NCI-H1694 (cell line): ENCODE measurements around the gene NOD2.

Experiments
- DNase-seq: peaks from one replicate; lab custom pipeline; 2025; lab: John Stamatoyannopoulos, UW

Gene NOD2

DNA sequence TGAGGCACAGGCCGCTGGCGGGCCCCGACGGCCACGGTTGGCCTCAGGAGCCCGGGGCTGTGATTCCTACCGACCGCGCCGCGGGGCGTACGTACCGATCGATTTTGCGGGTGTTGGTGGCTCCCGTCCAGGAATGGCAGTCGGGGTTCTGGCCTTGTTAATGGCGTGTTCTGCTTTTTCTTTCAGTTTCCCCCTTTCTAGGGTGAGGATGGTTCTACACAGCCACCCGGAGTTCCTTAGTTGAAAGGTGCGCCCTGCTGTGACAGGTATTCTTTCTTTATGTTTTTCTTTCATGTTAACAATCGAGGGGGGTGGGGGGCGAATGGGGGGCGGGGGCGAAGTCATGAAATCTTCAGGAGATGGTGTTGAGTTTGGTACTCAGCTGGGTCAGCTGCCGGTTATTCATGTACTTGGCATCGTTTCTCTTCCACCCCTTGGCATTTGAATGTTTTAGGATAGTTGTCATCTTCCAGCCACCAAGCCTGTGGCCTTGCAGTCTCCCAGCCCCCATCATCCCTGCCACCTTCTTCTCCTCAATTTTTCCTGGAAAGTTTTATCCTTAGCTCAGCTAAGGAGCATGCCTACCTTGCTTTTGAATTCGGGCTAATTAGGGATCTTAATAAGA lies 49.3 kb downstream of the NOD2 start:
- no peak for DNase-seq

DNA sequence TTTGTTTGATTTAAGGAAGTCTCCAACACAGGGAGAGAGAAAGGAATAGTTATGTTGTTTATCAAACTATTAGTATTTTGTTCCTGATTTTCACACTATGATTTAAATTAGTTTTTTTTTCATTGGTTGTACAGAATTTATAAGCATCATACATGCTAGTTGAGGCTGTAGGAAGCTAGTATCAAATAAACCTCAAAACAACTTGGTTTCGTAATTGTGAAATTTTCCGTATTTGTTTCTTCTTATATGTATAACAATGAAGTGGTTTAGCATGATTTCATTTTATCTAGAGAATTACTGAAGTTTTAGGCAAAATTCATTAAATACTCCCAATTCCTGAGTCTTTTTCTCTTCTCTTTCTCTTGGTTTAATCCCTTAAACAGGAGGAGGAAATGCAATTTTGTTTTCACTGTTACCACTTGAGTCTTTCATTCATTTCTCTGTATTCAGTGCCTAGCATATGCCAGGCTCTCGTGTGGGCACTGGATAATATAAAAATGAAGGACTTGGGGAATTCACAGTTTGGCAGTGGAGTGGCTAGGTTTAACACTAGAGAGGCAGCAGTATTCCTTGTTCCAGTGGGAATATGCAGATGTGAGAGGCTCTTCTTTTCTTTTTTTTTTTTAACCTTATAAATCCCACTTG lies 50.3 kb downstream of the NOD2 start:
- no peak for DNase-seq

DNA sequence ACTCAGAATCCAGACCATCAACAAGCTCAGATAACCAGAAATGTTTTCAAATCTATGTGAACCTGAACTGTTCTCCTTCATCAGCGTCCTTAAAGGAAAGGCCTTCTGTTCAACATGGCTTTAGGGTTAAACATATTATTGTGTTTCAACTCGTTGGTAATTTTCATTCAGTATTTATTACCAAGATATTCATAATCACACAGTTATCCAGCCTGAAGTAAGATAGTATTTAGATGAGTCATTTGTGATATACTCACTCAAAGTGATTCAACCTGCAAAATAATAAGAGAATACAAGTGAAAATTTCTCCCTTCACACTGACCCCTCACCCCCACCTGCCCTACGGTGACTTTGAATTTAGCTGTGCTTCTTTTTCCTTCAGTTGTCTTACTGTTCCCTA lies 51.5 kb downstream of the NOD2 start:
- no peak for DNase-seq

DNA sequence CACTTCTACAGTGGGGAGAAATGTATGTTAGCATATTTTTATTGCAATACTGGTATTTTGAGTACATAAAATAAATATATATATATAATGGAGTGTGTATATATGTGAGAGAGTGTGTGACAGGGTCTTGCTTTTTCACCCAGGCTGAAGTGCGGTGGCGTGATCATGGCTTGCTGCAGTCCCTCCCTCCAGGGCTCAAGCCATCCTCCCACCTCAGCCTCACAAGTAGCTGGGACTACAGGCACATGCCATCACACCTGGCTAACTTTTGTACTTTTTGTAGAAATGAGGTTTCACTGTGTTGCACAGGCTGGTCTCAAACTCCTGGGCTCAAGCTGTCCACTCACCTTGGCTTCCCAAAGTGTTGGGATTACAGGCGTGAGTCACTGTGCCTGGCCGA lies 52.5 kb downstream of the NOD2 start:
- DNase-seq = no peak

DNA sequence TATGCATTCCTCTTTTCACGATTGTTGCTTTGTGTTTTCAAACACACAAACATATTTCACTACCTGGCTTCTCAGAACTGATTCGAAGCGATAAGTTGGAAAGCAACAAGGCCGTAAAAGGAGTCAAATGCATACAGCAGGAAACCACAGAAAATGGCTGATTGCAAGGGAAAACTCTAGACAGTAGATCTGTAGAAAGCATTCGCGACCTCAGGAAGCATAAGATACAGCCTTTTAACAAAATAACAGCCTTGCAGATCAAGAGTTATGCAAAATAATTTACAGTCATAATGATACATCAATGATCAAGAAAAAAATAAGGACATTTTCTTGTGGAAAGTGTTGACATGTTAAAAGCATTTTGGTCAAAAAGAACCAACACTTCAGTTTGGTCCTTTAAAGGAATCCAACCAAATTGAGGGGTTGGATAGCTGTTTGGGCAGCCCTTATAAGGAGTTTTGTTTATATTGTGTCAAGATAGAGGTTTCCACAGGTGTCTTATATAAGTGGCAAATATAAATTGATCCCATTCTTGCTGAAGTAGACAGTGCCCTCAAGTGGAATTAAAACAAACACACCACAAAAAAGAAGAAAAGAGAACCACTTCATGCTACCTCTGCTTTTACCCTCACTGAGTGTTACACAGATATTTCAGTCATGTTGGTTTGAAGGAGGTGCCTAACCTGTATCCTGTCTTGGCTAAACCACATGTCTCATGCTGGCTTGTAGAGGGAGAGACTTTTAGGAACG lies 54.0 kb downstream of the NOD2 start:
- no peak for DNase-seq

DNA sequence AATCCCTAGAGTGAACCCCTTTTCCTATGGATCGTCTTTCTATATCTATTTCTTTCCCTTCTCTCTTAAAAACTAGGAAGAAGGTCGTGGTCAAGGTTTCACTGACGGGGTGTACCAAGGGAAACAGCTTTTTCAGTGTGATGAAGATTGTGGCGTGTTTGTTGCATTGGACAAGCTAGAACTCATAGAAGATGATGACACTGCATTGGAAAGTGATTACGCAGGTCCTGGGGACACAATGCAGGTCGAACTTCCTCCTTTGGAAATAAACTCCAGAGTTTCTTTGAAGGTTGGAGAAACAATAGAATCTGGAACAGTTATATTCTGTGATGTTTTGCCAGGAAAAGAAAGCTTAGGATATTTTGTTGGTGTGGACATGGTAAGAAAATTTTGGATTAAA lies 58.1 kb downstream of the NOD2 start:
- no peak for DNase-seq

DNA sequence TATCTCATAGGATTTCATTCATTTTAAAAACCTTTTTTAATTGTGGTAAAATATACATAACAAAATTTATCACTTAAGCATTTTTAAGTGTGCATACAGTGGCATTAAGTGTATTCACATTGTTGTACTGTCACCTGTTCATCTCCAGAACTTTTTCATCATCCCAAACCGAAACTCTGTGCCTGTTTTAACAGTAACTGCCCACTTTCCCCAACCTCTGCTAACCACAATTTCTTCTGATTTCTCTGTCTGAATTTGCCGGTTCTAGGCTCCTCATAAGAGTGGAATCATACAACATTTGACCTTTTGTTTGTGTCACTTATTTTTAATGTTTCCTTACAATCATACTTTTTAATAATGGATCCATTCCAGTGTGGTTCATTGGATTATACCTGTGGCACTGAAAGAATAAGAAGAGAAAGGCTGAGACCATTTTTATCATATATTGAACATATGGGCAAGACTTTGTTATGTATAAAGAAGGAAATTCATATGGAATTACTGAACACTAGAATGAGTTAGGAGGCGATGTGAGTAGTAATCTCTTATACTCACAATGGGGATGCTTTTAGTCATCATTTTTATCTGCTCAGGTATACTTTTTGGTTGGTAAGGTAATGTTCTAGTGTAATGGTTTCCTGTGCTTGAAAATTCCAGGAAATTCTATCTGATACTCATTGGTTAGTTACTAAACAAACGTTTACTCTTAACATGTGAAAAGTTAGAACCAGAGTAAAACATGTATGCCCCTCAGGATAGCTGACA lies 59.2 kb downstream of the NOD2 start:
- DNase-seq = no peak

DNA sequence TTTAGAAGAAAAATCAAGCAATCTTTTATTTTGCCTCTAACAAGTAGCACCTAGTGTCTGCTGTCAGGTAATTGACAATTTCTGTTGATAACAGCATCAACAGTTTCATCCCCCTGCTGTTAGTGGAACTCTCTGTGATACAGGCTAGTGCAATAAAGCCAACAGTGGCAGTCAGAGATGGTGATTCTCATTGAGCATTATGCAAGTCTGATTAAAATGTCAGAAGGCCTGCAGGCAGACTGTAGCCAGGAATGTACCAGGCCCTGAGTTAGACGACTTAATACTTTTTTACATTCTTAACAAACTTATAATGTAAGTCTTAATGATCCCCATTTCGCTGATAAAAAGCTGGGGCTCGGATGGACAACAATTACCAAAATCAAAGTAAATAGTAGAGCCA lies 63.1 kb downstream of the NOD2 start:
- no peak for DNase-seq

DNA sequence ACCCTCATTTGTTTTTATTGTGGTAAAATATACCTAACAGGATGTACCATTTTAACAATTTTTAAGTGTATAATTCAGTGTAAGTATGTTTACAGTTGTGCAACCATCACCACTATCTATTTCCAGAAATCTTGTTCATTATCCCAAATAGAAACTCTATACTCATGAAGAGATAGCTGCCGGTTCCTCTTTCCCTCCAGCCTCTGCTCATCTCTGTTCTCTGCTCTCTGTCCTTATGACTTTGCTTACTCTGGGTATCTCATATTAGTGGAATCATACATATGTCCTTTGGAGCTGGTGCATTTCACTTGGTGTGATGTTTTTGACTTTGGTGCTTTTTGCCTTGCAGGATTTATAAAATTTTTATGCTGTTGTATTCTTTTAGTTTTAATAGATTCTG lies 67.9 kb downstream of the NOD2 start:
- no peak for DNase-seq

DNA sequence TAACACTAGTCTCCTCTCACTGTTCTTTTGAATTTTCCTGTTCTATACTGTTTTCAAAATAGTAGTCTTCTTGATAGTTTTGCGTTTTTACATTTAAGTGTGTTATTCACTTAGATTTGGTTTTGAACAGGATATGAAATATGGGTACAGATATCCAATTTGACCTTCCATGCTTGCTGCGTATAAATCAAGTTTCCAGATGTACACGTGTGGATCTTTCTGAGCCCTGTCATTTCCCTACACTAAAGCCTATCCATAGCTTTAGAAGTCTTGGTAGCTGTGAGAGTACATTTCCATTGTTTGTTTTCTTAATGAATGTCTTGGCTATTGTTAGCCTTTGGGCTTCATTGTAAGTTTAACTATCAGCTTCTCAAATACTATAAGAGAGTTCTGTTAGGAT lies 68.8 kb downstream of the NOD2 start:
- DNase-seq = no peak

DNA sequence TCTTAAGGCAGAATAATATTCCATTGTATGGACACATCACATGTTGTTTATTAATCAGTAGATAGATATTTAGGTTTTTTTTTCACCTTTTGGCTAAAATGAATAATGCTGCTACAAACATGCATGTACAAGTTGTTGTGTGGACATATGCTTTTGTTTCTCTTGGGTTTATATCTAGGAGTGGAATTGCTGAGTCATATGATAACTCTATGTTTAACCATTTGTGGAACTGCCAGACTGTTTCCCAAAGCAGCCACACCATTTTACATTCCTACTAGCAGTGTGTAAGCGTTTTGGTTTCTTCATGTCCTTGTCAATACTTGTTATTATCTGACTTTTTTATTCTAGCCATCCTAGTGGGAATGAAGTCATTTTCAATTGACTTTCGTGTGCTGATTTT lies 69.8 kb downstream of the NOD2 start:
- DNase-seq = no peak

DNA sequence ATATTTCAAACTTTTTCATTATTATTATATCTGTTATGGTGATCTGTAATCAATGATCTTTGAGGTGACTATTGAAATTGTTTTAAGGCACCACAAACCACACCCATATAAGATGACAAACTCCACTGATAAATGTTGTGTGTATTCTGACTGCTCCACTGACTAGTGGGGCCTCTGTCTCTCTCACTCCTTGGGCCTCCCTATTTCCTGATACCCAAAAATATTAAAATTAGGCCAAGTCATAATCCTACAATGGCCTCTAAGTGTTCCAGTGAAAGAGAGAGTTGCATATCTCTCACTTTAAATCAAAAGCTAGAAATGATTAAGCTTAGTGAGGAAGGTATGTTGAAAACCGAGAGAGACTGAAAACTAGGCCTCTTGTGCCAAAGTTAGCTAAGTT lies 71.9 kb downstream of the NOD2 start:
- DNase-seq = no peak

DNA sequence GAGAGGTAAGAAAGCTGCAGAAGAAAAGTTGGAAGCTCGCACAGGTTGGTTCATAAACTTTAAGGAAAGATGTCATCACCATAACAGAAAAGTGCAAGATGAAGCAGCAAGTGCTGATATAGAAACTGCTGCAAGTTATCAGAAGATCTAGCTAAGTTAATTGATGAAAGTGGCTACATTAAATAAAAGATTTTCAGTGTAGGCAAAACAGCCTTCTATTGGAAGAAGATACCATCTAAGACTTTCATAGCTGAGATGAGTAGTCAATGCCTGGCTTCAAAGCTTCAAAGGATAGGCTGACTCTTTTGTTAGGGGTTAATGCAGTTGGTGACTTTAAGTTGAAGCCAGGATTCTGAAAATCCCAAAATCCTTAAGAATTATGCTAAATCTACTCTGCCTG lies 72.5 kb downstream of the NOD2 start:
- no peak for DNase-seq

DNA sequence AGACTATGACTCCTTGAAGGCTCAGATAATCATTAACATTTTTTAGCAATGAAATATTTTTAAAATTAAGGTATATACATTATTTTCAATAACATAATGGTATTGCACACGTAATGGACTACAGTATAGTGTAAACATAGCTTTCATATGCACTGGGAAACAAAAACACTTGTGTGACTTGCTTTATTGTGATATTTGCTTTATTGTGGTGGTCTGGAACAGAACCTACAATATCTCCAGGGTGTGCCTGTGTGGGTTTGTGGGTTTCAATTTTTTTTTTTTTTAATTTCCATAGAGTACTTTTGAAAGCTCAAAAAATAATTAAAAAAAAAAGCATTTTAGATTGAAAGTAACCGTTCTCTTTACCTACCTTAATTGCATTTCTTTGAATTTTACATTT lies 73.8 kb downstream of the NOD2 start:
- DNase-seq = no peak

DNA sequence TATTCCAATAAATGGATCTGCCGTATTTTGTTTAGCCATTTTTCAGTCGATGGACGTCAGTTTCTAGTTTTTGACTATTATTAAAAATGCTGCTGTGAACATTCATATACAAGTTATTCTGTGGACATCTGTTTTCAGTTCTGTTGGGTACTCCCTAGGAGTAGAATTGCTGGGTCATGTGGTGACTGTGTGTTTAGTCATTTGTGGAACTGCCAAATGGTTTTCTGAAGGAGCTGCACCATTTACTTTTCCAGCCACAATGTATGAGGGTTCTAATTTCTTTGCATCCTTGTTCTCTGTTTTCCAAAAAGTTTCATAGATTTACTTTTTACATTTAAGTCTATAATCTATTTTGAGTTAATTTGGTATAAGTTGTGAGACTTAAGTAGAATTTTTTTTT lies 78.0 kb downstream of the NOD2 start:
- no peak for DNase-seq

DNA sequence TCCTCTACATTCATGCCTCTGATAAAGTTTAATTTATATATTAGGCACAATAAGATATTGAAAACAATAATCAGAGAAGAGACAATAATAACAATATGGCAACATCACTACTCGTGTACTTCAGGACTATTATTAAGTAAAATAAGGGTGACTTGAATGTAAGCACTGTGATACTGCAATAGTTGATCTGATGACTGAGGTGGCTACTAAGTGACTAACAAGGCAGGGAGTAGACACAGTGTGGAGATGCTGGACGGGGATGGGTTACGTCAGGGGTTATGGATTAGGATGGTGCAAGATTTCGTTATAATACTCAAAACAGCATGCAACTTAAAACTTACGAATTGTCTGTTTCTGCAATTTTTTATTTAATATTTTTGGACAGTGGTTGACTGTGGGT lies 81.0 kb downstream of the NOD2 start:
- no peak for DNase-seq

DNA sequence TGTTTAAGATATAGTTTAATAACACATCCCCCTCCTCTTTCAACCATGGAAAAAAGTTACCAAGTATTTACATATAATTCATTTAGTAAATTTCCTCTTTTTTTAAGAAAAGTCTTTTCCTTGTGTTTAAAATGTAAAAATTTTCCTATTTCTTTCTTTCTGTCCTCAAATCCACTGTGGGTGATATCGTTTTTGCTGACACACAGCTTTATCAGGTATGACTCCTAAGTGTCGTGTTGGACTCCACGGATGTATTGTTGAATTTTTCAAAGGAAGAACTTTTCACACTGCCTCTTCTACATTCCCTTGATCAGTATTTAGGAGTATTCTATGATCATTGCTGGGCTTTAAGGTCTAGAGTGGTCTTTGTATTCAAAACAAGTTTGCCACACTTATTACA lies 81.6 kb downstream of the NOD2 start:
- no peak for DNase-seq

DNA sequence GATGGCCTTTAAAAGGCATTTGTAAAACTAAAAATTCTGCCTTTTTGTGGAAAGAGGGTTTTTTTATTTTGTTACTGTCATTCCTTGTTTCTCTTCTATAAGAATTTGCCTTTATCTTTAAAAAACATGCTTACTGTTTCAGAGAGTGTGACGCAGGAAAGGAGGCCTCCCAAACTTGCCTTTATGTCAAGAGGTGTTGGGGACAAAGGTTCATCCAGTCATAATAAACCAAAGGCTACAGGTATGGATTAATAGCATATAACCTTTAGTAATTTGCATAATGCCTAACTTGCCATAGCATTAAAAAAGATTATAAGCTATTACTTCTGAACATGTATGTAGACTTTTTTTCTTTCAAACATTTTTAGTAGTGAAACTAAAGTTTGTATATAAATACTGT lies 82.6 kb downstream of the NOD2 start:
- no peak for DNase-seq

DNA sequence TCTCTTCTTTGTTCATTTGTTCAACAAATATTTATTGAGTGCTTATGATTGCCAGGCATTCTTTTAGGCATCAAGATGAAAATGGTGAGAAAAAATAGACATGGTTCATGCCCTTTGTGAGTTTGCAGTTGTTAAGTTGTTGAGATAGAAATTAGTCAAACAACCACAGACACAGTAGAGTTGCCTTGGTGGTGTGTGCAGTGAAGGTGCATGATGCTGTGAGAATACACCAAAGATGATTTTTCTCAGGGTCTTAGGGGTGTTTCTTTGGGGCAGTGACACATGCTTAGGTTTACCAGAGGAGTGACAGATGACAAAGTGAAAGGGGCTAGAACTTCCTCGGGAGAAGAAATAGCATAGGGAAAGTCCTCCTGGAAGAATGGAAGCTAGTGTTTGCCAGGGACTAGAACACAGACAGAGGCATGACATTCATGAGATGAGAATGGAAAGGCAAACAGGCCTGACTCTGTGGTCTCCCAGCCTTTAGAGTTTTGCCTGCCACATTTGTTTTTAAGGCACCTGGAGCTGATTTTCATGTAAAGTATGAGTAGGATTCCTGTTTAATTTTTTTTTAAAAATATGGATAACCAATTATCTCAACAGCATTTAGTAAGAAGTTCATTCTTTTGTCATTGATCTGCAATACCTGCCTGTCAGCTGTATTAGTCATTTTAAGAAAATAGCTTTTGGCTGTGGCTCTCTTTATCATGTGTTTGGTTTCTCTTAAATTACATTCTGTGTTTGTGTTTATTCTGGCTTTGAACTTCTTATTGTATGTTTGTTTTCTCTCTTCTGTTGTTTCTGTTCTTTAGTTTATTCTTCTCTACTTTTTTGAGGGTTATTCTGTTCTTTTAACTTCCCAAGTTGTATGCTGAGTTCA lies 85.1 kb downstream of the NOD2 start:
- DNase-seq = no peak

DNA sequence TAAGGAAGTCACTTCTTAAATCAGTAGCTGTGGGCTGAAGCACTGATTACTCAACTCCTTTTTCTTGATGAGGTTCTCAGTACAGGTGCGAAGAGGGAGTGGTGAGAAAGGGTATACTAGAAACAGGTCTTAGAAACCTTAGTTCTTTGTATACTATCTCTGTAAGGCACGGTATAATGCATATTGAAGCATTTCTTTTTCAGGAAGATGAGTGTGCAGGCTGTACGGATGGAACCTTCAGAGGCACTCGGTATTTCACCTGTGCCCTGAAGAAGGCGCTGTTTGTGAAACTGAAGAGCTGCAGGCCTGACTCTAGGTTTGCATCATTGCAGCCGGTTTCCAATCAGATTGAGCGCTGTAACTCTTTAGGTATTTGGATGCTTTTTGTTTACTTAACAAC lies 87.6 kb downstream of the NOD2 start:
- DNase-seq = no peak

DNA sequence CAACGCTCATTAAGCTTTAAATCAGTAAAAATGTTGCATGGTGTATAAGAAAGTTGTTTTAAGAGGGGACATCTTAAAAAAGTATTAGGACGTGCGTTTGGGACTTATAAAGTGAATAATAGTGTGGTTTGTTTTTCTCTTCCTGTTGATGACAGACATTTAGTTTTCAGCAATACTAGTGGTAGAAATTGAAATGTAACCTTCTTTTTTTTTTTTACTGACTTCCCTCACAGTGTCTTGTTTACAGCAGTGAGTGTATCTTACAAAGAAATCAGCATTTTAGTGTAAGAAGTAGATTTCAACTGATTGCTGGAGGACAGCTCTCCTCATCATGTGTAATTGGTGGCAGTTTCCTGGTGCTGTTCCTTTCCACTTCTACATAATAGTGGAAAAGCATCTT lies 88.1 kb downstream of the NOD2 start:
- DNase-seq = no peak
